SK-N-SH treated with all-trans-retinoic acid at 6 μM for 48 hours (cell line): ENCODE data around the gene MYL9.
A peak's percentile ranks its signal among the peaks of the same experiment; 100 is the strongest.

Source experiments
- ATAC-seq: fragments of 200-7000 bp; cut with Tn5 transposase; 3 replicates; pipeline ENCODE4 v1.9.1; 2020; ENCODE audit warnings: mild to moderate bottlenecking, moderate library complexity
- BACH2 ChIP-seq: fragments of 250-450 bp; sonication (Bioruptor Pico); IDR thresholded peaks from 2 replicates; pipeline ENCODE4 v1.9.0; 2021; ENCODE audit warnings: mild to moderate bottlenecking, borderline replicate concordance
- CSDC2 ChIP-seq: fragments of 250-450 bp; sonication (Bioruptor Pico); IDR thresholded peaks from 2 replicates; pipeline ENCODE4 v1.5.0; 2020; ENCODE audit warnings: mild to moderate bottlenecking, moderate library complexity
- ESRRG ChIP-seq: fragments of 250-450 bp; sonication (Bioruptor Pico); IDR thresholded peaks from 2 replicates; pipeline ENCODE4 v1.6.1; 2021; ENCODE audit warnings: mild to moderate bottlenecking
- OSR1 ChIP-seq: fragments of 250-450 bp; sonication (Bioruptor Pico); IDR thresholded peaks from 2 replicates; pipeline ENCODE4 v1.8.0; 2022; ENCODE audit warnings: moderate library complexity, mild to moderate bottlenecking, inconsistent platforms
- PPARA ChIP-seq: fragments of 250-450 bp; sonication (Bioruptor Pico); IDR thresholded peaks from 2 replicates; pipeline ENCODE4 v1.5.0; 2020; ENCODE audit warnings: mild to moderate bottlenecking, borderline replicate concordance
- RARB ChIP-seq: fragments of 250-450 bp; sonication (Bioruptor Pico); IDR thresholded peaks from 2 replicates; pipeline ENCODE4 v1.8.0; 2021; ENCODE audit warnings: mild to moderate bottlenecking, moderate library complexity
- SNAI2 ChIP-seq: fragments of 250-450 bp; sonication (Bioruptor Pico); IDR thresholded peaks from 2 replicates; pipeline ENCODE4 v1.5.0; 2020; ENCODE audit warnings: mild to moderate bottlenecking, moderate library complexity
- TCF4 ChIP-seq: fragments of 250-450 bp; sonication (Bioruptor Pico); IDR thresholded peaks from 2 replicates; pipeline ENCODE4 v1.8.0; 2021; ENCODE audit warnings: mild to moderate bottlenecking, moderate library complexity, borderline replicate concordance
- TOX ChIP-seq: fragments of 250-450 bp; sonication (Bioruptor Pico); IDR thresholded peaks from 2 replicates; pipeline ENCODE4 v1.8.0; 2021; ENCODE audit warnings: mild to moderate bottlenecking, moderate library complexity, borderline replicate concordance
- ZC3H10 ChIP-seq: fragments of 250-450 bp; sonication (Bioruptor Pico); IDR thresholded peaks from 2 replicates; pipeline ENCODE4 v1.5.1; 2021; ENCODE audit warnings: mild to moderate bottlenecking, moderate library complexity
- ZFP3 ChIP-seq: fragments of 250-450 bp; sonication (Bioruptor Pico); IDR thresholded peaks from 2 replicates; pipeline ENCODE4 v1.5.0; 2020; ENCODE audit warnings: mild to moderate bottlenecking, moderate library complexity
- ZFP30 ChIP-seq: fragments of 450-650 bp; formaldehyde crosslinking; IDR thresholded peaks from 2 replicates; pipeline ENCODE4 v1.5.0; 2022; ENCODE audit warnings: mild to moderate bottlenecking, moderate library complexity
- ZNF565 ChIP-seq: fragments of 450-650 bp; formaldehyde crosslinking; conservative IDR thresholded peaks from 2 replicates; pipeline ENCODE4 v1.5.0; 2020; ENCODE audit warnings: low read depth, mild to moderate bottlenecking, moderate library complexity
- TF ChIP-seq, protein P1 (sequence below): fragments of 250-450 bp; sonication (Bioruptor Pico); IDR thresholded peaks from 2 replicates; pipeline ENCODE4 v1.8.0; 2020; ENCODE audit warnings: mild to moderate bottlenecking, moderate library complexity, borderline replicate concordance
- TF ChIP-seq, protein P2 (sequence below): fragments of 250-450 bp; sonication (Bioruptor Pico); IDR thresholded peaks from 2 replicates; pipeline ENCODE4 v1.5.1; 2020; ENCODE audit warnings: low read depth, mild to moderate bottlenecking, moderate library complexity
- TF ChIP-seq, protein P3 (sequence below): fragments of 250-450 bp; sonication (Bioruptor Pico); IDR thresholded peaks from 2 replicates; pipeline ENCODE4 v1.8.0; 2021; ENCODE audit warnings: low read depth, mild to moderate bottlenecking, moderate library complexity, borderline replicate concordance
- TF ChIP-seq, protein P4 (sequence below): fragments of 250-450 bp; sonication (Bioruptor Pico); IDR thresholded peaks from 2 replicates; pipeline ENCODE4 v1.5.1; 2021; ENCODE audit warnings: mild to moderate bottlenecking, moderate library complexity

MYL9 gene

DNA sequence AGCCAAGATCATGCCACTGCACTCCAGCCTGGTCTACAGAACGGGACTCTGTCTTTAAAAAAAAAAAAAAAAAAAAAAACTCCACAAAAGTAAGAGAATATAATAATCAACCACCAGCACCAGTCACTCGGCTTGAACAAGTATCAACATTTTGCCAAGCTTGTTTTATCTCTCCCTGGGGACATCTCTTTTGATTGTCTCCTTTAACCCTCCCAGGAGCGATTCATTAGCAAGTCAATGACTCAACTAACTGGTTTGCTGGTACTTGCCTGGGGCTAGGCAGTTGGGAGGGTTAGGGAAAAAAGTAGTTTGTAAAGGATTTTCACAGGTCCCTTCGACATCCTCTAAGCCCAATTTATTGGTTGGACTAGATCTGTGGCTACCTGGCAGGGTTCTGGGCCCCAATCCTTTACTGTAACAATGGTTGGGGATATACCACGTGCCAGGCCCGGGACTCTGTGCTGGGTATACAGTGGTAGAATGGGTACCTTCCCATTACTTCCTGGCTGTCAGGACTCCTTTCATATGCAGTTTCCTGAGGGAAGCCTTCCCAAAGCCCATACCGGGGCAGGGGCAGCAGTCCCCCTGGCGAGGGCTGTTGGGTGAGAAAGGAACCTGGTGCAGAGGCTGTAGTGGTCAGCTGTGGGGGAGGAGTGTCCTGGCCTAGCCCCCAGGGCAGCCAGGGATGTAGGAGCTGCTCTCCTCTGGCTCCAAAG lies 44.2 kb downstream of the MYL9 start (continued):
- TF ChIP-seq, protein P1, sequence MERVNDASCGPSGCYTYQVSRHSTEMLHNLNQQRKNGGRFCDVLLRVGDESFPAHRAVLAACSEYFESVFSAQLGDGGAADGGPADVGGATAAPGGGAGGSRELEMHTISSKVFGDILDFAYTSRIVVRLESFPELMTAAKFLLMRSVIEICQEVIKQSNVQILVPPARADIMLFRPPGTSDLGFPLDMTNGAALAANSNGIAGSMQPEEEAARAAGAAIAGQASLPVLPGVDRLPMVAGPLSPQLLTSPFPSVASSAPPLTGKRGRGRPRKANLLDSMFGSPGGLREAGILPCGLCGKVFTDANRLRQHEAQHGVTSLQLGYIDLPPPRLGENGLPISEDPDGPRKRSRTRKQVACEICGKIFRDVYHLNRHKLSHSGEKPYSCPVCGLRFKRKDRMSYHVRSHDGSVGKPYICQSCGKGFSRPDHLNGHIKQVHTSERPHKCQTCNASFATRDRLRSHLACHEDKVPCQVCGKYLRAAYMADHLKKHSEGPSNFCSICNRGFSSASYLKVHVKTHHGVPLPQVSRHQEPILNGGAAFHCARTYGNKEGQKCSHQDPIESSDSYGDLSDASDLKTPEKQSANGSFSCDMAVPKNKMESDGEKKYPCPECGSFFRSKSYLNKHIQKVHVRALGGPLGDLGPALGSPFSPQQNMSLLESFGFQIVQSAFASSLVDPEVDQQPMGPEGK (CRISPR knock-in tag), result no peak
- TF ChIP-seq OSR1, result no peak

DNA sequence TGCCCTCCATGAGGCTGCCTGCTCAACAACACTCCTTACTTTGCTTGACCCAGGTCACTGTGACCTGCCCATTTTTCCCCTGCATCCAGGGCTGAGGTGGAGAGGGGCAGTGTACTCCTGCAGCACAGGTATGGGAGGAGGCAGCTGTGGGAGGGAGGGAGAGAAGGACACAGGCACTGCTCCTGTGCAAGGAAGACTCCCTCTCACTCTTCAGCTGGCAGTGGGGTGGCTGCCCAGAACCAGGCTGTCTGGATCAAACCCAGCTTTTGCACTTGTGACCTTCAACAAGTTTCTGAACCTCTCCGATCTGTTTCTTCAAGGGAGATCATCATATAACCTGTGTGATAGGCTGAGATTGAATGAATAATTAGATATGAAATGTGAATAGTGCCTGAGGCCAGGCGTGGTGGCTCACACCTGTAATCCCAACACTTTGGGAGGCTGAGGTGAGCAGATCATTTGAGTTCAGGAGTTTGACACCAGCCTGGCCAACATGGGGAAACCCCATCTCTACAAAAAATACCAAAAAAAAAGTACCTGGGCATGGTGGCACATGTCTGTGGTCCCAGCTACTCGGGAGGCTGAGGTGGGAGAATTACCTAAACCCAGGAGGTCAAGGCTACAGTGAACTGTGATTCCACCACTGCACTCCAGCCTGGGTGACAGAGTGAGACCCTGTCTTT lies 46.2 kb downstream of the MYL9 start:
- ATAC-seq, result no peak
- TF ChIP-seq OSR1 (no peak), ZFP30 (CRISPR knock-in tag) (no peak), RARB (CRISPR knock-in tag) (no peak), ZNF565 (CRISPR knock-in tag) (no peak), PPARA (CRISPR knock-in tag) (no peak), ZFP3 (no peak)
- TF ChIP-seq, protein P2, sequence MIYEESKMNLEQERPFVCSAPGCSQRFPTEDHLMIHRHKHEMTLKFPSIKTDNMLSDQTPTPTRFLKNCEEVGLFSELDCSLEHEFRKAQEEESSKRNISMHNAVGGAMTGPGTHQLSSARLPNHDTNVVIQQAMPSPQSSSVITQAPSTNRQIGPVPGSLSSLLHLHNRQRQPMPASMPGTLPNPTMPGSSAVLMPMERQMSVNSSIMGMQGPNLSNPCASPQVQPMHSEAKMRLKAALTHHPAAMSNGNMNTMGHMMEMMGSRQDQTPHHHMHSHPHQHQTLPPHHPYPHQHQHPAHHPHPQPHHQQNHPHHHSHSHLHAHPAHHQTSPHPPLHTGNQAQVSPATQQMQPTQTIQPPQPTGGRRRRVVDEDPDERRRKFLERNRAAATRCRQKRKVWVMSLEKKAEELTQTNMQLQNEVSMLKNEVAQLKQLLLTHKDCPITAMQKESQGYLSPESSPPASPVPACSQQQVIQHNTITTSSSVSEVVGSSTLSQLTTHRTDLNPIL (CRISPR knock-in tag), result no peak
- TF ChIP-seq, protein P1 (CRISPR knock-in tag), result no peak

DNA sequence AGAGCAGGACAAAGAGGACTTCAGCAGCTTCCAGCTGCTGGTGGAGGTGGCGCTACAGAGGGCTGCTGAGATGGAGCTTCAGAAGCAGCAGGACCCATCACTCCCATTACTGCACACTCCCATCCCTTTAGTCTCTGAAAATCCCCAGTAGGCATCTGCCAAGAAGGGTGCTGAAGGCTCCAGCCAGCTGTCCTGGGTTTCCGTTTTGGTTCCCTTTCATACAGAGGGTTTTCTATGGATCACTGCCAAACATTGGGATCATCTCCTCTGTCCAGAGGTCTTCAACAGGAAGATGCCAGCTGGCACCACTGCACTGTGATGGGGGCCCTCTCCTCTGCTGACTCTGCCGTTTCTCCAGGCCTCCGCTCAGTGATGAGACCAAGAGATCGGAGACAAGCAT lies 50.0 kb downstream of the MYL9 start:
- no peak for ATAC-seq
- TF ChIP-seq RARB (CRISPR knock-in tag) (no peak), TCF4 (CRISPR knock-in tag) (no peak), ZC3H10 (CRISPR knock-in tag) (no peak), OSR1 (no peak), ZNF565 (CRISPR knock-in tag) (no peak), TOX (CRISPR knock-in tag) (no peak), ZFP3 (no peak), BACH2 (CRISPR knock-in tag) (no peak), PPARA (CRISPR knock-in tag) (no peak), CSDC2 (CRISPR knock-in tag) (no peak)
- TF ChIP-seq, protein P3, sequence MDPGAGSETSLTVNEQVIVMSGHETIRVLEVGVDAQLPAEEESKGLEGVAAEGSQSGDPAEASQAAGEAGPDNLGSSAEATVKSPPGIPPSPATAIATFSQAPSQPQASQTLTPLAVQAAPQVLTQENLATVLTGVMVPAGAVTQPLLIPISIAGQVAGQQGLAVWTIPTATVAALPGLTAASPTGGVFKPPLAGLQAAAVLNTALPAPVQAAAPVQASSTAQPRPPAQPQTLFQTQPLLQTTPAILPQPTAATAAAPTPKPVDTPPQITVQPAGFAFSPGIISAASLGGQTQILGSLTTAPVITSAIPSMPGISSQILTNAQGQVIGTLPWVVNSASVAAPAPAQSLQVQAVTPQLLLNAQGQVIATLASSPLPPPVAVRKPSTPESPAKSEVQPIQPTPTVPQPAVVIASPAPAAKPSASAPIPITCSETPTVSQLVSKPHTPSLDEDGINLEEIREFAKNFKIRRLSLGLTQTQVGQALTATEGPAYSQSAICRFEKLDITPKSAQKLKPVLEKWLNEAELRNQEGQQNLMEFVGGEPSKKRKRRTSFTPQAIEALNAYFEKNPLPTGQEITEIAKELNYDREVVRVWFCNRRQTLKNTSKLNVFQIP (CRISPR knock-in tag), result no peak

DNA sequence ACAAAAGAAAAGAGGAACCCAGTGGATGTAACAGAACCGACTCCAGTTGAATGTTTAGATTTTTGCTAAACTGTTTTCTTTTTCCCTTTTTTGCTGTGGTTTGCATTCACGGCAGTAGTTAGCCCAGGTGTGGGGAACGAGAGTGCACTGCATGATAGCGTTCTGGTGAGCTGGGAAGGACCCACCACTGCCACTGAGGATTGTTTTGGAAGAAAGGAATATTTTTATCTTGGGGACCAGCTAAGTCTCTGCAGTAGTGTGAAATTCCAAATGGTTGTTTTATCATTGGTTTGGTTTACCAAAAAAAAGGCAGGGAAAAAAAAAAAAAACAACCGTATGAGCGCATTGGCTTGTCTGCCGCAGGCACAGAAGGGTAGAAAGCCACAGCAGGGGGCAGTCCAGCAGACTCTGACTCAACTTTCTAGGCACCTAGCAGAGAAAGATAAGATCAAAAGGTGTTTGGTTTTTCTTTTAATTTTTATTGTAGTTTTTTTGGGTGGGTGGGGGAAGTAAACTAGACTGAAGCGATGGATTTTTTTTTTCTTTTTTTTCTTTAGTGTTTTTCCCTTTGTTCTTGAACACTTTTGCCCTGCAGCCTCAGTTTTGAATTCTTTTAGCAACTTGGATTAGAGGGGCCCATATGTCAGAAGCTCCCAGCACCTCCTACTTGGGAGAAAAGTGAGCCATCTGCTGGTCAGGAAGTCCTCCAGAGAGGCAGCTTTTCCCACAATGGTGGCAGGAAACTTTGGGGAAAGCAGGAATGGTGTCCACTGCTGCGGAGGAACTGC lies 50.7 kb downstream of the MYL9 start:
- ATAC-seq, result peak; percentile 73
- no peak for TF ChIP-seq TOX (CRISPR knock-in tag)
- TF ChIP-seq RARB (CRISPR knock-in tag), result no peak
- TF ChIP-seq SNAI2, result no peak
- TF ChIP-seq, protein P4, sequence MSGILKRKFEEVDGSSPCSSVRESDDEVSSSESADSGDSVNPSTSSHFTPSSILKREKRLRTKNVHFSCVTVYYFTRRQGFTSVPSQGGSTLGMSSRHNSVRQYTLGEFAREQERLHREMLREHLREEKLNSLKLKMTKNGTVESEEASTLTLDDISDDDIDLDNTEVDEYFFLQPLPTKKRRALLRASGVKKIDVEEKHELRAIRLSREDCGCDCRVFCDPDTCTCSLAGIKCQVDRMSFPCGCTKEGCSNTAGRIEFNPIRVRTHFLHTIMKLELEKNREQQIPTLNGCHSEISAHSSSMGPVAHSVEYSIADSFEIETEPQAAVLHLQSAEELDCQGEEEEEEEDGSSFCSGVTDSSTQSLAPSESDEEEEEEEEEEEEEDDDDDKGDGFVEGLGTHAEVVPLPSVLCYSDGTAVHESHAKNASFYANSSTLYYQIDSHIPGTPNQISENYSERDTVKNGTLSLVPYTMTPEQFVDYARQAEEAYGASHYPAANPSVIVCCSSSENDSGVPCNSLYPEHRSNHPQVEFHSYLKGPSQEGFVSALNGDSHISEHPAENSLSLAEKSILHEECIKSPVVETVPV (CRISPR knock-in tag), result no peak
- TF ChIP-seq ESRRG (CRISPR knock-in tag), result no peak
- TF ChIP-seq ZFP30 (CRISPR knock-in tag), result no peak
- no peak for TF ChIP-seq ZC3H10 (CRISPR knock-in tag)
- TF ChIP-seq OSR1, result no peak
